Measurements from ENCODE around the gene STX16.
"Not testable (repeated sequence)": the region's sequence is repeated elsewhere in the genome, so short reads cannot be mapped to it uniquely, and the experiment has no call there.

Gene STX16

DNA sequence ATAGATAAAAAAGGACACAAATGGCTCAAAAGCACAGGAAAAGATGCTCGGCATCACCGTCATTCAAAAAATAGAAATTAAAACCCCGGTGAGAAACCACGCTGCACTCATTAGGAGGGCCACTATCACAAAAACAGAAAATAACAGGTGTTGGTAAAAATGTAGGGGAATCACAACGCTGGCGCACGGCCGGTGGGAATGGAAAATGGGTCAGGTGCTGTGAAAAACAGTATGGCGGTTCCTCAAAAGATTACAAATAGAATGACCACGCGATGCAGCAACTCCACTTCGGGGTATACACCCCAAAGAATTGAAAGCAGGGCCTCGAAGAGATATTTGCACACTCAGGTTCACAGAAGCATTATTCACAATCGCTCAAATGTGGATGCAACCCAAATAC, 69.8 kb downstream of the STX16 start:
- no peak overlapping the region for H3K4me3 ChIP-seq (ENCODE audit: low read depth, low read length)

DNA sequence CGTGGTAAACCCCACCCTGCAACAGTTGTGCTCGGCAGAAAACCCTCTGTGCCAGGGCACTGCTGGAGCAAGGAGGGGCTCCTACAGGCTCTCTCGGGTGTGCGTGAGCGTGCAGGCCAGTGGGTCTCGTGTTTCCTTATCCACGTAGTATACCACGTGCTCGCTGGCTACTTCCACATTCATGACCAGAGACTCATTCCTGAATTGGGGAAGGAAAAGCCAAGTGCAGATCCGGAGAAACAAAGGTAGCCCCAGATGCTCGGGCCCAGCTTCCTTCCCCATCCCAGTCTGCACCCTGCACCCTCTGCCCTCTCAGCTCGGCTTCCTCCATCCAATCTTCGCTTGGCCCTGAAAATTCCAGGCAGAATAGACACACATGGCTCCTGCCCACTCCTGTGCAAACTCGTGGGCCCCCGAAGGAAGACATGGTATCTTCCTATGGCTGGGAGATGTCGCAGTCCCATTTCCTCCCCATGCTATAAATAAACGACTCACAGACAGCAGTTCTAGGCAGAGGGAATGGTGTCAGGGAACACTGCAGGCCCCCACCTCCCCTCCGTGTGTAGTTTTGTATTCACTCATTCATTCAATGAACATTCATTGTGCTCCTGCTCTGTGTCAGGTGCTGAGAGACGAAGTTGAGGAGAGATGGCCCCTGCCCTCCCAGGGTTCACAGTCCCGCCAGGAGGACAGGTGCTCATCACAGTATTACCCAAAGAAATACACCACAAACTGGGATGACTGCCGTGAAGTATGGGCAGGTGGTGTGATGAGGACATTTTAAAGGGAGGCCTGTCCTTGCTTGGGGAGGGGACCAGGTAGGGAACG, 71.1 kb downstream of the STX16 start:
- no peak overlapping the region for H3K4me3 ChIP-seq (ENCODE audit: low read depth, low read length)

DNA sequence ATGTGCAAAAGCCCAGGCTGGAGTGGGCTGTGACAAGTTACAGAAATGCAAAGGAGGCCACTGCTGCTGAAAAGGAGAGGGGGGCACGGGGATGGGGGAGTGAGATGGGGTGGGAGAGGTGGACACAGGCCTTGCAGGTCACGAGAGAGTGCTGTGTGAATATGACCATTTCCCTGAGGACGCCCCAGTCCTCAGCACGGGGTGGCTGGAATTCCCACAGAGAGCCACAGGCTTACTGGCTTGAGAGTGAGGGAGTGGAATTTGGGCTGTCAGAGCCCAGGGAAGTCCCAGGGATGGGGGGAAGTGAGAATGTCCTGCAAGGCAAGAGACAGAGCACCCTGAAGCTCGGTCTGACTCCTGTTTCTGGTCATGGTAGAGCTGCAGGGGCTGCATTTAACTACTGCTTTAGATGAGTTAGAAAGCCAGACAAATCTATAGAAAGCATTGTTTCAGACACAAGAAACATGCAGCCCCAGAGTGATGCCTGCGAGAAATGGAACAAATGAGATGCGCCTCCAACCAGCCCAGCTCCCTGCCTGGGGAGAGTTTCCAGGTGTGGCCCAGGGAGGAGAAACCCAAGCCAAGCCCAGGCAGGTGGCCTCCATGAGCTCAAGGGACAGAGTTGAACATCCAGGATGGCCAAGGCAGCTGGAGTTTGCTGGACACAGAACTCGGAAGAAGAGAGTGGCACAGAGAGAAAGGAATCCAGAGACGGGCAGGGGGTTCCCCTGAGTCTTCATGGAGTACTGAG, 72.0 kb downstream of the STX16 start:
- no peak overlapping the region for H3K4me3 ChIP-seq (ENCODE audit: low read depth, low read length)

DNA sequence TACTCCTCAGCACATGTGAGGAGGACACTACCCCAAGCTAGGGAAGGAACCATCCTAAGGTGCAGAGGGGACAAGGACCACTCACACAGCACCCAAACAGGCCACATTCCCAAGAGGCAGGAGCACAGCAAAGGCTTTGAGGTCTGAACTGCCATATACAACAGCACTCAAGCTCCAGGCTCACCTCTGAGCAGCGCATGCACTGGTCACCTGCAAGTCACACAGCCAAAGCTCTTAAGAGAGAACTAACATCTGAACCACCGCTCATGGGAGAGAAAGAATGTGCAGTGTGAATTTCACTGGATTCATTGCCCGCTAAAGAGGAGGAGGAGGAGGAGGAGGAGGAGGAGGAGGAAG, 72.5 kb downstream of the STX16 start:
- H3K4me3 ChIP-seq (ENCODE audit: low read depth, low read length), result no peak overlapping the region

DNA sequence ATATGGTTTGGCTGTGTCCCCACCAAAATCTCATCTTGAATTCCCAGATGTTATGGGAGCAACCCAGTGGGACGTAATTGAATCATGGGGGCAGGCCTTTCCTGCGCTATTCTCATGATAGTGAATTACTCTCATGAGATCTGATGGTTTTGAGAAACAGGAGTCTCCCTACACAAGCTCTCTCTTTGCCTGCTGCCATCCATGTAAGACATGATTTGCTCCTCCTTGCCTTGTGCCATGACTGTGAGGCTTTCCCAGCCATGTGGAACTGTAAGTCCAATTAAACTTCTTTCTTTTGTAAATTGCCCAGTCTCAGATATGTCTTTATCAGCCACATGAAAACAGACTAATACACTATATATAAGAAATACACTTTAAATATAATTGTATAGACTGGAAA, 75.1 kb downstream of the STX16 start:
- H3K4me3 ChIP-seq (ENCODE audit: low read depth, low read length), result not testable (repeated sequence)
